Kasumi-1 (cell line): Measurements from ENCODE around the gene KMT2B.
"Not testable (repeated sequence)": the region's sequence is repeated elsewhere in the genome, so short reads cannot be mapped to it uniquely, and the experiment has no call there.

ENCODE experiments used
- DNase-seq, 2 experiments: peaks; one replicate each; lab custom pipeline; 2025; lab: John Stamatoyannopoulos, UW

Gene KMT2B

GRCh38 chr19:35717665-35718344 is at the start of gene KMT2B:
Gene KMT2B (plus strand): TSS chr19:35718003. CDS start chr19:35718019, 16 bp downstream.
- DNase-seq: no peak

GRCh38 chr19:35669566-35669965 is 48.2 kb upstream of the KMT2B start:
- no peak for DNase-seq

GRCh38 chr19:35669974-35670373 is 47.8 kb upstream of the KMT2B start:
- no peak for DNase-seq

- no peak for DNase-seq
Observed at GRCh38 chr19:35670686-35671085, 47.1 kb upstream of the KMT2B start.

GRCh38 chr19:35671818-35672217 is 46.0 kb upstream of the KMT2B start:
- no peak for DNase-seq

GRCh38 chr19:35673121-35673804 is 44.5 kb upstream of the KMT2B start:
- DNase-seq: no peak

- no peak for DNase-seq
Observed at GRCh38 chr19:35675589-35676140, 42.1 kb upstream of the KMT2B start.

- no peak for DNase-seq
Observed at GRCh38 chr19:35689836-35690235, 28.0 kb upstream of the KMT2B start.

- DNase-seq: not testable (repeated sequence)
Observed at GRCh38 chr19:35691106-35691505, 26.7 kb upstream of the KMT2B start.

- no peak for DNase-seq
Observed at GRCh38 chr19:35692010-35692409, 25.8 kb upstream of the KMT2B start.

GRCh38 chr19:35693422-35693821 is 24.4 kb upstream of the KMT2B start:
- DNase-seq: no peak

GRCh38 chr19:35693835-35694599 is 23.8 kb upstream of the KMT2B start:
- peak; percentile 91 for DNase-seq

GRCh38 chr19:35695895-35696422 is 21.8 kb upstream of the KMT2B start:
- DNase-seq: no peak

- no peak for DNase-seq
Observed at GRCh38 chr19:35696835-35697234, 21.0 kb upstream of the KMT2B start.

- DNase-seq: peak; percentile 99
Observed at GRCh38 chr19:35702223-35703012, 15.4 kb upstream of the KMT2B start.

GRCh38 chr19:35703343-35703742 is 14.5 kb upstream of the KMT2B start:
- no peak for DNase-seq

GRCh38 chr19:35704218-35704617 is 13.6 kb upstream of the KMT2B start, which contains the start of gene ZBTB32:
Gene ZBTB32 (plus strand): TSS chr19:35704558. CDS start chr19:35714627, 10,069 bp downstream.
- DNase-seq: no peak

- DNase-seq: no peak
Observed at GRCh38 chr19:35708391-35708790, 9.4 kb upstream of the KMT2B start.

GRCh38 chr19:35710784-35711723 is 6.7 kb upstream of the KMT2B start:
- DNase-seq: no peak
